ENCODE data around the gene UCP1. TPM values are rescaled to one million over a fixed set of nuclear protein-coding genes. Genes with fewer than 3 reads are reported as not detected.
"Not testable (repeated sequence)": the region's sequence is repeated elsewhere in the genome, so short reads cannot be mapped to it uniquely, and the experiment has no call there.

The UCP1 gene
- total RNA-seq, 4 donors from 2014 or later, result not detected

DNA sequence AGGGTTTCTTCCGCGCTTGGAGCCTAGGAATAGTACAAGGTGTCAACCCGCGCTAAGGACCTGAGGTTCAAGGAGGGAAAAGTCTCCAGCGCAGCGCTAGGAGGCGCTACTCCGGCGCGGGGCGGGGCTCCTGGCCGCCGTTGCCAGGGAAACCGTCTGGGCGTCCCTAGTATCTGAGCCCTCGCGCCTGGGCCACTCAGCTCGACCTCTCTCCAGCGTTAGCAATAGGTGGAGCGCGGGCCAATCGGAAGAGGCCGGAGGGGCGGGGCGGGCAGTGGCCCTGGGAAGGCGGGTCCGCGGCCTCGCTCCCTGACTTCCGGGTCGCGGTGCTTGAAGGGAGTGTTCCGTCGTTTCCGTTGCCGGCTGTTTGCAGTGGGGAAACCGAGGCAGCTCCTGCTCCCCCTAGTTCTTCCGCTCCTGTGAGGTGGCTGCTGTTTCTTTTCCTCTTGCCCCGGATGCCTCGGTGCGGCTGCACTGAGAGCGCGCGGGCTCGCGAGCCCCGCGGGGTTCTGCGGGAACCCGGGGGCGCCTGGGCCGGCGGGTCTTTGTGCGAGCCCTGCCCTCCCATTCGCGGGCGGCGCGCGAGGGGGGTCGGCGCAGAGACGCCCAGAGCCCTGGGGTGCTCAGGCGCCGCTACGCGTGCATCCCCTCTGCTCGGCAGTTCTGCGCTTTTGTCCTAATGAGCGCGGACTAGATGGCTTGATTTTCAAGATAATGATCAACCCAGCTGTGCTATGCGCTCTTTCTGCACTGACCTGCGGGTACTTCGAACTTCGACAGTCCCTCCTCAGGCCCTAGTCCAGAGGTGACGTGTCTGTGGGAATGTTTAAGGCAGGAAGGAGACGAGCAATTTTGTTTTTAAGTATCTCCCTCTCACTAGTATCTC lies 44.7 kb downstream of the UCP1 start, which contains the start of gene ELMOD2:
ELMOD2 (plus strand) TSS at position 312 of the 886 bp plus-strand sequence. CDS start 1,261 bp downstream, outside the sequence.
- 0 to 1% methylated on average over 60 to 70 of the region's 77 CpGs for WGBS, 2 donors

DNA sequence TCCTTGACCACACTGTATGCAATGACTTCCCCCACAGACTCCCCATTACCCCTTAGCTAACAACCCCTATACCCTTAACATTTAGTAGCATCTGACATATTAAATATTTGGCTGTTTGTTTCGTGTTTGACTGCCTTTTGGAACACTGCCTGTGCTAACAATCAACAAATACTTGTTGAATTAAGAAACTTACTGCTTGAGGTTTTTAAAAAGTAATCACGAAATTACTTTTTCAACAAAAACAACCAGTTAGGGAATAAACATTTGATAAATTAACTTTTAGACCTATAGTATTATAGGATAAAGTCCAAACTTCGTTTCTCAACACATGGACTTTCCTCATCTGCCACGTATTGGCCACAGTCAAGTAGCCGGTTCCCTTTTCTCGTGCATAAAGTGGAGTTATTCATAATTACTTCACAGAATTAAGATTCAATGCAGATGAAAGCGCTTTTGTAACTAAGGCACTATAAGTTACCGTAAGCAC lies 45.3 kb downstream of the UCP1 start:
- no peaks in the 10 kb centered on the region for H3K9me3 ChIP-seq
- H3K4me3 ChIP-seq (replicated peaks in 1 of 3), result peak overlapping the region in 2 of 3 donors; percentile 6 to 97
- peaks cover 3 to 10% of the 10 kb centered on the region in 2 donors for H3K4me1 ChIP-seq
- H3K27ac ChIP-seq, result no peak overlapping the region
- 25 to 26% methylated on average over 8 of the region's 8 CpGs for WGBS, 2 donors
- TF ChIP-seq, protein P1, sequence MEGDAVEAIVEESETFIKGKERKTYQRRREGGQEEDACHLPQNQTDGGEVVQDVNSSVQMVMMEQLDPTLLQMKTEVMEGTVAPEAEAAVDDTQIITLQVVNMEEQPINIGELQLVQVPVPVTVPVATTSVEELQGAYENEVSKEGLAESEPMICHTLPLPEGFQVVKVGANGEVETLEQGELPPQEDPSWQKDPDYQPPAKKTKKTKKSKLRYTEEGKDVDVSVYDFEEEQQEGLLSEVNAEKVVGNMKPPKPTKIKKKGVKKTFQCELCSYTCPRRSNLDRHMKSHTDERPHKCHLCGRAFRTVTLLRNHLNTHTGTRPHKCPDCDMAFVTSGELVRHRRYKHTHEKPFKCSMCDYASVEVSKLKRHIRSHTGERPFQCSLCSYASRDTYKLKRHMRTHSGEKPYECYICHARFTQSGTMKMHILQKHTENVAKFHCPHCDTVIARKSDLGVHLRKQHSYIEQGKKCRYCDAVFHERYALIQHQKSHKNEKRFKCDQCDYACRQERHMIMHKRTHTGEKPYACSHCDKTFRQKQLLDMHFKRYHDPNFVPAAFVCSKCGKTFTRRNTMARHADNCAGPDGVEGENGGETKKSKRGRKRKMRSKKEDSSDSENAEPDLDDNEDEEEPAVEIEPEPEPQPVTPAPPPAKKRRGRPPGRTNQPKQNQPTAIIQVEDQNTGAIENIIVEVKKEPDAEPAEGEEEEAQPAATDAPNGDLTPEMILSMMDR (IDR thresholded peaks at IDR 0.05), result no peak
- TF ChIP-seq POLR2A (IDR thresholded peaks at IDR 0.05), result no peak
- intact Hi-C loops (cut with DNase I), result loop anchor here (10.0 kb wide), 1 partner anchor 149 kb away; the partner anchor contains the start of gene SCOC
- H3K27me3 ChIP-seq, result no peaks in the 10 kb centered on the region
- H3K36me3 ChIP-seq, result no peaks in the 10 kb centered on the region
- no peak for DNase-seq

More for the DNA sequence above, 44.7 kb downstream of the UCP1 start, which contains the start of gene ELMOD2:
- TF ChIP-seq POLR2A (IDR thresholded peaks at IDR 0.05), result peak in 1 of 2 donors; percentile 74
- TF ChIP-seq, protein P1 (IDR thresholded peaks at IDR 0.05), result peak; percentile 57 to 95 (median 82)
- H3K36me3 ChIP-seq, result no peaks in the 10 kb centered on the region
- H3K4me1 ChIP-seq, result peaks cover 3 to 10% of the 10 kb centered on the region in 2 donors
- peak within 1 kb of the TSS; percentile 68 to 77 (median 73) for H3K27ac ChIP-seq
- H3K9me3 ChIP-seq, result no peaks in the 10 kb centered on the region
- peak; percentile 99 for DNase-seq
- H3K4me3 ChIP-seq (replicated peaks in 1 of 3), result peak within 1 kb of the TSS; percentile 94 to 97 (median 95)
- intact Hi-C loops (cut with DNase I), result loop anchor here (10.0 kb wide), 1 partner anchor 149 kb away; the partner anchor contains the start of gene SCOC
- no peaks in the 10 kb centered on the region for H3K27me3 ChIP-seq

DNA sequence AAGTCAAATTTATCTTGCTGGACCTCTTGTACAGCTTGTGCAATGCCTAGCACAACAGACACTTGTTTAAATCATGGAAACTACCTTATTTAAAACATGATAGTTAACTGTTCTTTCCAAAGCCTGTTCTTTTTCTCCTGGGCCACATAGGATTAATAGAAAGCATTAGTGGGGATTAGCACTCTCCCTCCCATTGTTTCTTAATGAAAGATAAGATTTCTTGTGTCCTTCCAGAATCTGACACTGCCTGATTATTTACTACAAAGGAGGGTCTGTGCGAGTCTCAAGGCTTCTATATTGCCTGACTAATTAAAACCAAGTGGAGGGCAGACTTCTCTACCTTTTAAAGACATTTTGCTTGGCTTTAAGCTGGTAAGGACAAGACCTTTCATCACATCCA lies 53.3 kb downstream of the UCP1 start:
- no peak overlapping the region for H3K27ac ChIP-seq
- H3K9me3 ChIP-seq, result no peaks in the 10 kb centered on the region
- no peaks in the 10 kb centered on the region for H3K4me1 ChIP-seq
- WGBS, 2 donors, result 16 to 28% methylated on average over 1 of the region's 1 CpG
- H3K27me3 ChIP-seq, result no peaks in the 10 kb centered on the region
- H3K4me3 ChIP-seq (replicated peaks in 1 of 3), result no peak overlapping the region
- H3K36me3 ChIP-seq, result no peaks in the 10 kb centered on the region
- DNase-seq, result no peak
- TF ChIP-seq, protein P1 (IDR thresholded peaks at IDR 0.05), result no peak
- no peak for TF ChIP-seq POLR2A (IDR thresholded peaks at IDR 0.05)
- intact Hi-C loops (cut with DNase I), result no loop called here

DNA sequence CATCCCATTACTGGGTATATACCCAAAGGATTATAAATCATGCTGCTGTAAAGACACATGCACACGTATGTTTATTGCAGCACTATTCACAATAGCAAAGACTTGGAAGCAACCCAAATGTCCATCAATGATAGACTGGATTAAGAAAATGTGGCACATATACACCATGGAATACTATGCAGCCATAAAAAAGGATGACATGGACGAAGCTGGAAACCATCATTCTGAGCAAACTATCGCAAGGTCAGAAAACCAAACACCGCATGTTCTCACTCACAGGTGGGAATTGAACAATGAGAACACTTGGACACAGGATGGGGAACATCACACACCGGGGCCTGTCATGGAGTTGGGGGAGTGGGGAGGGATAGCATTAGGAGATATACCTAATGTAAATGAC lies 55.0 kb downstream of the UCP1 start:
- H3K4me1 ChIP-seq; DNase-seq; H3K9me3 ChIP-seq; H3K36me3 ChIP-seq; H3K27me3 ChIP-seq; intact Hi-C loops (cut with DNase I); H3K4me3 ChIP-seq (replicated peaks in 1 of 3); H3K27ac ChIP-seq: not testable (repeated sequence)
- WGBS, 2 donors, result 94 to 96% methylated on average over 5 of the region's 5 CpGs

Small RNAs within 50 kb of the gene (small RNA-seq; reads per million reads assigned to genes)
- gene AC108019.1 (not detected), gene RN7SL152P (not detected)

Other genes with a start within 250 kb of the UCP1 start
- 10 to 100 TPM; 62.0 to 71.4 (median 66.0) TPM for gene SCOC, start 195.3 kb downstream of the UCP1 start, total RNA-seq
- under 1 TPM in 3 of 4 donors, not detected in 1; 0.11 to 0.39 (median 0.13) TPM for gene CLGN, start 141.3 kb downstream of the UCP1 start, total RNA-seq
- gene MGAT4D, start 70.7 kb downstream of the UCP1 start, total RNA-seq, result not detected
- 10 to 100 TPM; 24.7 to 41.9 (median 31.5) TPM for gene ELMOD2, start 44.8 kb downstream of the UCP1 start, total RNA-seq
- gene TBC1D9, start 187.4 kb upstream of the UCP1 start, total RNA-seq, result 10 to 100 TPM; 13.3 to 17.5 (median 15.2) TPM

All from thyroid gland (tissue), 4 donors.